ENCODE data around the gene GNAQ. TPM values are rescaled to one million over a fixed set of nuclear protein-coding genes. Genes with fewer than 3 reads are reported as not detected.

The GNAQ gene
- total RNA-seq, 1 donor, result 53.1 TPM

GRCh38 chr9:77892955-77893514 is 138.6 kb downstream of the GNAQ start:
- H3K4me3 ChIP-seq (ENCODE audit: low read depth, low read length), result no peak overlapping the region
- TF ChIP-seq CTCF (IDR thresholded peaks at IDR 0.05; ENCODE audit: insufficient read depth, low read depth, low read length), result no peak
- DNase-seq (ENCODE audit: low read depth), result no peak

GRCh38 chr9:77892171-77892570 is 139.4 kb downstream of the GNAQ start:
- no peak overlapping the region for H3K4me3 ChIP-seq (ENCODE audit: low read depth, low read length)
- TF ChIP-seq CTCF (IDR thresholded peaks at IDR 0.05; ENCODE audit: insufficient read depth, low read depth, low read length), result no peak

GRCh38 chr9:77891128-77891800 is 140.3 kb downstream of the GNAQ start:
- TF ChIP-seq CTCF (IDR thresholded peaks at IDR 0.05; ENCODE audit: insufficient read depth, low read depth, low read length), result no peak
- no peak for DNase-seq (ENCODE audit: low read depth)
- no peak overlapping the region for H3K4me3 ChIP-seq (ENCODE audit: low read depth, low read length)

More at GRCh38 chr9:77892171-77892570, 139.4 kb downstream of the GNAQ start:
- no peak for DNase-seq (ENCODE audit: low read depth)

- no peak for TF ChIP-seq CTCF (IDR thresholded peaks at IDR 0.05; ENCODE audit: insufficient read depth, low read depth, low read length)
- no peak for DNase-seq (ENCODE audit: low read depth)
- no peak overlapping the region for H3K4me3 ChIP-seq (ENCODE audit: low read depth, low read length)
These were observed 143.9 kb downstream of the GNAQ start for GRCh38 chr9:77887662-77888061.

GRCh38 chr9:77885104-77885672 is 146.4 kb downstream of the GNAQ start:
- no peak for DNase-seq (ENCODE audit: low read depth)

More at GRCh38 chr9:77885104-77885672, 146.4 kb downstream of the GNAQ start:
- no peak for TF ChIP-seq CTCF (IDR thresholded peaks at IDR 0.05; ENCODE audit: insufficient read depth, low read depth, low read length)
- no peak overlapping the region for H3K4me3 ChIP-seq (ENCODE audit: low read depth, low read length)

Measured in fibroblast of villous mesenchyme (primary cell).